ENCODE results near the gene SPX. TPM values are rescaled to one million over a fixed set of nuclear protein-coding genes. Genes with fewer than 3 reads are reported as not detected.

Gene SPX
- total and polyA plus RNA-seq, 11 donors, result 1.8 to 20.0 (median 12.8) TPM

DNA sequence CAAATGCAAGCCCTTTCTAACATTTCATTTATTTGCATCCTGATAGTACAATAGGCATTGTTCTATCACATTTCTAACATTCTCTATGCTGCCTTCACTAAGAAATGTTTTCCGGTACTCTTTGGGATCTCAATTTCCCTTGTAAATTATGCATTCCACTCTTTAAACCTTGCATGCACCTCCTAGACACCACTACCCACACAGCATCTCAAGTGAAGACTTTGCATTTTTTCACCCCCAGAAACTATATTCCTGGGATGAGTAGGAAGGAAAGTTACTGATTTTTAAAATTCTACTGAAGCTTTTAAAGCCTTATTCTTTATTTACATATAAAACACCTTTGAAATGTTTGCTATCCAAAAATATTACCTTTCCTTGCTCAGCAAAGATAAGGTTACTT lies 51.4 kb downstream of the SPX start:
- Histone ChIP-seq H3K27ac (no peak overlapping the region), H3K4me1 (no peaks in the 10 kb centered on the region), H3K9me3 (no peaks in the 10 kb centered on the region), H3K36me3 (no peaks in the 10 kb centered on the region), H3K27me3 (no peaks in the 10 kb centered on the region), H3K4me3 (no peak overlapping the region)
- WGBS, 4 donors, result 70 to 80% (median 78%) methylated on average over 1 of the region's 1 CpG
- TF ChIP-seq, protein P1, sequence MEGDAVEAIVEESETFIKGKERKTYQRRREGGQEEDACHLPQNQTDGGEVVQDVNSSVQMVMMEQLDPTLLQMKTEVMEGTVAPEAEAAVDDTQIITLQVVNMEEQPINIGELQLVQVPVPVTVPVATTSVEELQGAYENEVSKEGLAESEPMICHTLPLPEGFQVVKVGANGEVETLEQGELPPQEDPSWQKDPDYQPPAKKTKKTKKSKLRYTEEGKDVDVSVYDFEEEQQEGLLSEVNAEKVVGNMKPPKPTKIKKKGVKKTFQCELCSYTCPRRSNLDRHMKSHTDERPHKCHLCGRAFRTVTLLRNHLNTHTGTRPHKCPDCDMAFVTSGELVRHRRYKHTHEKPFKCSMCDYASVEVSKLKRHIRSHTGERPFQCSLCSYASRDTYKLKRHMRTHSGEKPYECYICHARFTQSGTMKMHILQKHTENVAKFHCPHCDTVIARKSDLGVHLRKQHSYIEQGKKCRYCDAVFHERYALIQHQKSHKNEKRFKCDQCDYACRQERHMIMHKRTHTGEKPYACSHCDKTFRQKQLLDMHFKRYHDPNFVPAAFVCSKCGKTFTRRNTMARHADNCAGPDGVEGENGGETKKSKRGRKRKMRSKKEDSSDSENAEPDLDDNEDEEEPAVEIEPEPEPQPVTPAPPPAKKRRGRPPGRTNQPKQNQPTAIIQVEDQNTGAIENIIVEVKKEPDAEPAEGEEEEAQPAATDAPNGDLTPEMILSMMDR (IDR thresholded peaks at IDR 0.05), result no peak
- TF ChIP-seq POLR2A (IDR thresholded peaks at IDR 0.05), result no peak
- intact Hi-C loops (cut with DNase I), result no loop called here
- ATAC-seq (no peak), DNase-seq (no peak)

DNA sequence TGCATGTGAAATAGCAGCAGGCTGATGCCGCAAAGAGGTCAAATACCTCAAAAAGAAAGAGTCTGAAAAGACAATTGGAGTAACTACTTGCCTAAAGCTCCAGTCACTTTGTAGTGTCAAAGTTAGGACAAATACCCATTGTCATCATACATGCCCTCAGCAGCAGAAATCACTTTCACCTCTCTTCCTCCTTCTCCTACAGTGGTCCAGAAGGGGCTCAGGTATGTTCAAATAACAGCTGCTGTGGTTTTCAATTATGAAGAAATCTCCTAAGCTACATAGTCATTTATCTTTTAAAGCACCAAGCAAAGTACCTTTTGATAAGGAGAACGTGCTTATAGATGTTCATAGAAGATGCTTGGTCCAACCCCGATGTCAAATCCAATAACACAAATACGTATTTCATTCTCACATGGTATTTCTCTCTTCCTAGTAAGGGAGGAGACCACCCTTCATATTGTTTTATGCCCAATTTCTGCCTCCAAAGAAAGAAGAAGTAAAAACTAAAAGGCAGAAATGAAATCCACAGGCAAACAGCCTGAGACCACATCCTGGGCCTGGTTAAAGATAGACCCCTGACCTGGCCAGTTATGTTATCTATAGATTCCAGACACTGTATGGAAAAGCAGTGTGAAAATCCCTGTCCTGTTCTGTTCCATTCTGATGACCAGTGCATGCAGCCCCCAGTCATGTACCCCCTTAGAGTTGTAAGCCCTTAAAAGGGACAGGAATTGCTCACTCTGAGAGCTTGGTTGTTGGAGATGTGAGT lies 54.8 kb downstream of the SPX start:
- DNase-seq, result no peak
- H3K4me3 ChIP-seq, result no peak overlapping the region
- no peaks in the 10 kb centered on the region for H3K9me3 ChIP-seq
- no peaks in the 10 kb centered on the region for H3K27me3 ChIP-seq
- intact Hi-C loops (cut with DNase I), result no loop called here
- H3K4me1 ChIP-seq, result no peaks in the 10 kb centered on the region
- WGBS, 4 donors, result 87 to 90% (median 89%) methylated on average over 4 of the region's 4 CpGs
- H3K36me3 ChIP-seq, result no peaks in the 10 kb centered on the region
- no peak overlapping the region for H3K27ac ChIP-seq
- ATAC-seq, result no peak
- TF ChIP-seq, protein P1 (IDR thresholded peaks at IDR 0.05), result no peak
- TF ChIP-seq POLR2A (IDR thresholded peaks at IDR 0.05), result no peak

Other genes starting within 250 kb of the SPX start
- not detected for gene SLCO1A2, start 191.4 kb upstream of the SPX start, total RNA-seq
- not detected for gene SLCO1A2, start 191.4 kb upstream of the SPX start, polyA plus RNA-seq
- not detected for gene IAPP, start 153.4 kb upstream of the SPX start, total RNA-seq
- gene IAPP, start 153.4 kb upstream of the SPX start, polyA plus RNA-seq, result not detected
- 10 to 100 TPM; 11.7 to 22.0 (median 19.3) TPM for gene PYROXD1, start 88.6 kb upstream of the SPX start, total RNA-seq
- 10 to 100 TPM in 1 of 2 donors, 1 to 10 TPM in 1; 6.2 to 18.4 TPM for gene PYROXD1, start 88.6 kb upstream of the SPX start, polyA plus RNA-seq
- 10 to 100 TPM; 17.1 to 39.3 (median 27.4) TPM for gene RECQL, start 24.7 kb upstream of the SPX start, total RNA-seq
- 10 to 100 TPM in 1 of 2 donors, 1 to 10 TPM in 1; 9.0 to 21.2 TPM for gene RECQL, start 24.7 kb upstream of the SPX start, polyA plus RNA-seq
- 10 to 100 TPM; 12.9 to 32.0 (median 22.1) TPM for gene GOLT1B, start 24.5 kb upstream of the SPX start, total RNA-seq
- gene GOLT1B, start 24.5 kb upstream of the SPX start, polyA plus RNA-seq, result 10 to 100 TPM; 13.2 to 43.7 TPM
- gene GYS2, start 78.6 kb downstream of the SPX start, total RNA-seq, result under 1 TPM in 1 of 9 donors, not detected in 8; 0.35 TPM
- gene GYS2, start 78.6 kb downstream of the SPX start, polyA plus RNA-seq, result under 1 TPM in 1 of 2 donors, not detected in 1; 0.04 TPM
- 1,000 to 10,000 TPM; 1,099 to 3,071 (median 2,267) TPM for gene LDHB, start 131.5 kb downstream of the SPX start, total RNA-seq
- gene LDHB, start 131.5 kb downstream of the SPX start, polyA plus RNA-seq, result 1,000 to 10,000 TPM; 1,100 to 2,070 TPM
- 100 to 1,000 TPM in 1 of 9 donors, 10 to 100 TPM in 8; 42.7 to 147 (median 56.5) TPM for gene KCNJ8, start 248.4 kb downstream of the SPX start, total RNA-seq
- 10 to 100 TPM; 17.0 to 89.6 TPM for gene KCNJ8, start 248.4 kb downstream of the SPX start, polyA plus RNA-seq